Measurements from ENCODE around the gene C16orf95.

Gene C16orf95

DNA sequence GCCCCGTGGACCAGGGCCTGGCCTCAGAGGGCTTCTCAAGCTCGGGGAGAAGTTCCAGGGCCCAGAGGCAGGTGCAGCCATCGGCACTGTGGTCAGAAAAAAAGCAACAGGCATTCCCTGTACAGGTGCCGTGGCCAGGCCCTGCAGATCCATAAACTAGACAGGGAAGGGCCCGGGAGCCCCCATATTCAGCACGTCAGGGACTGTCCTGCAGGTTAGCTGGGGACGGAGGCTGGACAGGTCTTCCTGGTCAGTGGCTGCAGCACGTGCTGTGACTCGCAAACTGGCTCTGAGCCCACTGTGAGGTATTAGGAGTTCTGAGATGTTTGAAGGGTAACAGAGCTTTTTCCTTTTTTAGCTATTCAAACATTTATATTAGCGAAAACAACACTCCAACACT, 15.0 kb upstream of the C16orf95 start:
- no peak for DNase-seq (ENCODE audit: low spot score)

DNA sequence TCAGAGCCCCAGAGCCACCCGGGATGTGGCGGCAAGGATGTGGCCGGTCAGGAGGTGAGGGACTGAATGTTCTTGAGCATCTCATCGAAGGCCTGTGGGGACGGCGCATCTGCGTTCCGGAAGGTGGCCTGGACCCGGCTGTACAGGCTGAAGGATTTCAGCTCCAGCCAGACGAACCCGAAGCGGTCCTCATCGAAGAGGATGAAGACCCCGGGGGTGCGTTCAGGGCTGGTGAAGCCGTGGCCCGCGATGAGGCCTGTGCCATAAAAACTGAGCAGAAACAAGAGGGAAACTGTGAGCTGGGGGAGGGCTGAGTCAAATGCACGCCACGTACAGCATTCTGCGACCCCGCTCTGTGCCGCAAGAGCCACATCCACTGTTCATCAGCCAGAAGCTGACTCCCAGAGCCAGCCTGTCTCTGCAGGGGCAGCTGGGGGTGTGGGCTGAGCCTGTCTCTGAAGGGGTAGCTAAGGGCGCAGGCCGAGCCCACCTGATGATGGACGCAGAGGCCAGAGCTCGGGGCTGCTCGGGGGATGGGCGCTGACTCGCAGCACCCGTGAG, 14.1 kb upstream of the C16orf95 start:
- no peak for DNase-seq (ENCODE audit: low spot score)

GRCh38 chr16:87330646-87331045, 13.5 kb upstream of the C16orf95 start:
- no peak for DNase-seq (ENCODE audit: low spot score)

- DNase-seq (ENCODE audit: low spot score), result no peak
Measured at GRCh38 chr16:87330257-87330624, 13.0 kb upstream of the C16orf95 start.

GRCh38 chr16:87329436-87330256, 12.5 kb upstream of the C16orf95 start:
- DNase-seq (ENCODE audit: low spot score), result no peak

DNA sequence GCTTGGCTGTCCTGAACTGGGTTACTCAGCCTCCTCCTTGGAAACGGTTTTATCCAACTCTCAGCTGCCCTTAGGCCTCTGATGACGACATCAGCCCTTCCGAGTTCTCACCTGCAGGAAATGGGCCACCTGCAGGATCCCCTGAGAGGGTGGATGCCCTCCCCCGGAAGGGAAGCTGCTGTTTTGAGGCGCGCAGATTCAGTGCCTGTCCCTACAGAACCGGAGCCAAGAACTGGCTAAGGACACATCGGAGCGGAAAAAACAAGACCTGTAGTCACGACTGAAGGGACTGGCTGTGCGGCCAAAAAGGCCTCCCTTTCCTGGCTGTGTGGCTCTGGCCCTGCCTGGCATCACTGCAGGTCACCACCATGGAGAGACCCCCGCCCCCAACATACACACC, 11.7 kb upstream of the C16orf95 start:
- no peak for DNase-seq (ENCODE audit: low spot score)

- no peak for DNase-seq (ENCODE audit: low spot score)
Measured at GRCh38 chr16:87327798-87328495, 10.8 kb upstream of the C16orf95 start.

- no peak for DNase-seq (ENCODE audit: low spot score)
Measured at GRCh38 chr16:87326151-87326571, 9.0 kb upstream of the C16orf95 start.

DNA sequence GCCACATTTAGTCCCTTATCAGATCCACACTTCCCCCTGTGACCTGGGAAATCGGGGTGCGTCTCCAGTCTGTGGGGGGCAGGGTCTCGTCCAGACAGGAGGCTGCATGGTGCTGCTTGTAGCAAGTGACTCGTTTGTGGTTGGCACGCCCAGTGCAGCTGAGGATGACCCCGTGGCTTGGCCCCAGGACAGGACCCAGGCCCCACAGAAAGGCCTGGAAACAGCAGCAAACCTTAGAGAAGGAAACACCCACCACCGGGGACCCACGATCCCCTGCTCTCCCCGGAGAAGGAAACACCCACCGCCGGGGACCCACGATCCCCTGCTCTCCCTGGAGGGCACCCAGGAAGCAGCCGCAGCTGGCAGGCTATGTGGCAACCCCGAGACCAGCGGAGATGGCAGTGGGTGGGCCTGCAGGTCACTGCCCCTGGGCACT, 8.2 kb upstream of the C16orf95 start:
- no peak for DNase-seq (ENCODE audit: low spot score)

- DNase-seq (ENCODE audit: low spot score), result peak; percentile 36
Measured at GRCh38 chr16:87324411-87325275, 7.5 kb upstream of the C16orf95 start.

DNA sequence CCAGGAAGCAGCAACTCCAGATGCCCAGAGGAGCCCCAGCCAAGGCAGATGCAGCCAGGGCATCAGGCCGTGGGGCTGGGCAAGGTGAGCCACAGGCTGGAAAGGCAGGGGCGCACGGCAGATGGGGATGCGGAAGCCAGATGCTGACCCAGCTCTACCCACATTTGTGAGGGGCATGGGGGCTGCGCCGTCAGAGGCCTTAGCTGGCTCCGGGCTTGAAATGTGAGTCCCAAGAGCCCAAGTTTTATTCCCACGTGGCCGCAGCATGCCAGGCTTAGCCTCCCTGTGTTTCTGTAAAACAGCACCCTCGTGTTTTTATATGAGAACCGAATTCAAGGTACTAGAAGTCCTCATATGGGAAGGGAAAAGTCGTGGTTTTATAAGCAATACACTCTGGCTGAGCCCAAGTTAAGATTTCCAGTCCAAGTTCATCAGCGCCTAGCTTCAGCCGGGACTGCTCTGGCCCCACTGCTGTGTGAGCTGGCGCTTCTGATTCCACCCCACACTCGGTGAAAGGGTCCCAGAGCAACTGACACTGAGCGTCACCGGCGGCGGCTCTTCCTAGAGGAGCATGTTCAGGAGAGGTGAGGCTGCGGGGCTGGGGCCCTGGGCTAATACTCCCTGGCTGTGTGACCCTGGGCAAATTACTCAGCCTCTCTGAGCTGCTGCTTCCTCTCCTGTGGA, 6.7 kb upstream of the C16orf95 start:
- no peak for DNase-seq (ENCODE audit: low spot score)

DNA sequence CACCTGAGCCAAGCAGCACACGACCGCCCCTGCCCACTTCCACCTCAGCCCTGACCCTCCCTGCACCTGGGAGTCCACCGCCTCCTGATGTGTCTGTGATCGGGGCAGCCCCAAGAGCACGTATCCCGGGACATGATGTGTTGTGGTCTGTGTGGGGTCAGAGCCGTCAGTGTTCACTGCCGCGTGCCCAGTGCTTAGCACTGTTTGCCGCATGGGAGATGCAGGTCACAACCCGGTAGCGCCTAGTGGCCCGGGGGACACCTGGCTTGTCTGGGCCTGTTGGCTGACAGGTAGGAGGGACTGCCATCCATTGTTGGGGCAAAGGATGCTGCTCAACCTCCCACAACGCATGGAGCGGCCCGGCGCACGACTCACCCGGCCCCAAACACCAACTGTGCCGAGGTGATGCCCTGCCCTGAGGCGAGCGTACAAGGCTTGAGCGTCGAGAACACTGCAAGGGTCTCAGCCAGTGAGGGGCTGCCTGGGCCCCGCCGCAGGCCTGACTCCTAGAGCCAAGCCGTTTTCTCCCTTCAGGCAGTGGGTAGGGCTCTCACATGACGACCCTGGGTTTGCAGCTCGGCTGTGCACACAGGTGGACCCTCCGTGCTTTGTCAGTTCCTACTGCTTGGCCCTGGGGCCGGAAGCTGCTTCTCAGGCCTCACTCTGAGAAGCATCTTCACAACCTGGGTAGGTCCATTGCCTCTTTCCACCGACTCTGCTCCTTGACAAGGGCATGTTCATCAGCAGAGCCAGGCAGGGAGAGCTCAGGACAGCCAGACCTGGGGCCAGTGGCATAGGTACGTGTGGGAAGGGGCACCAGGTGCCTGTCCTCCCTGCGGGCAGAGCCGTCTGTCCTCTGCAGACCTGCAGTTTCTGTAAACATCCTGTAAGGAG, 5.9 kb upstream of the C16orf95 start:
- no peak for DNase-seq (ENCODE audit: low spot score)

DNA sequence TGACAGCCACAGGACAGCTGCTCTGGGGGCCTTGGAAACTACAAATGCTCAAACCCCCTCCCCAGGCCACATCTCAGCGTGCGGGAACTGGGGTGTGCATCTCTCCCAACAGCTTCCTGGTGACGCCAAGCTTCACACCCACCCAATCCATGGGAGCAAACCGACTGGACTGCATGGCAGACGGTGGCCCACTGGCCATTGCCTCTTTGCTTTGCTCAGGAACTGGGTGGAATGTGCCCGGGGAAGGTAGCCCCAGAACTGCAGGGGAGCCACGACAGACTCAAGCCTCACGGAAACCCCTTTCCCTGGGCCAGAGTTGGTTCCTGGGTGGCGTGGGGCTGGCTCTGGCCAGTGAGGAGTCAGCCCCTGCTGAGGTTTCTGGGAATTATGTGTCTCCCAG, 5.2 kb upstream of the C16orf95 start:
- no peak for DNase-seq (ENCODE audit: low spot score)

- DNase-seq (ENCODE audit: low spot score), result no peak
Measured at GRCh38 chr16:87321336-87322107, 4.3 kb upstream of the C16orf95 start.

- no peak for DNase-seq (ENCODE audit: low spot score)
Measured at GRCh38 chr16:87320510-87321227, 3.5 kb upstream of the C16orf95 start.

DNA sequence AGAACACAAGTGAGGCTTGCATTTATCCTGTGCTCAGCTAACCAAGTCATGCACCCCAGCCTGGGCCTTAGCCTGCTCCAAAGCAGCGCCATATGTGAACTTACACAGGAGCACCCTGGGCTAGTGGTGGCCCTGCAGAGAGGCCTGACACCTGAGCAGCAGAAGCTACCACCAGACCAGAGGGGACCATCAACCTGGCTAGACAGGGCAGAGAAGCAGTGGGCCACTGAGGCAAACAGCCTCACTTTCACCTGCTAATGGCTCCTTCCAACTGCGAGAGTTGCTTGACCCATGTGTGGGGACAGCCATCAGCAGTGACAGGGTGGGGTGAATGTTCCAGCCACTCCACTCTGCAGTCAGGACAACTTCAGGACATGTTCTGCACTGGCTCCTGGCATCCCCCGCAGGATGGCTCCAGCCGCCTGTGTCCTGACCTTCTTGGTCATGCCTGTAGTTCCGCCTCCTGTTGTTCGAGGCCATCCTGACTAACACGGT, 2.9 kb upstream of the C16orf95 start:
- DNase-seq (ENCODE audit: low spot score), result no peak

DNA sequence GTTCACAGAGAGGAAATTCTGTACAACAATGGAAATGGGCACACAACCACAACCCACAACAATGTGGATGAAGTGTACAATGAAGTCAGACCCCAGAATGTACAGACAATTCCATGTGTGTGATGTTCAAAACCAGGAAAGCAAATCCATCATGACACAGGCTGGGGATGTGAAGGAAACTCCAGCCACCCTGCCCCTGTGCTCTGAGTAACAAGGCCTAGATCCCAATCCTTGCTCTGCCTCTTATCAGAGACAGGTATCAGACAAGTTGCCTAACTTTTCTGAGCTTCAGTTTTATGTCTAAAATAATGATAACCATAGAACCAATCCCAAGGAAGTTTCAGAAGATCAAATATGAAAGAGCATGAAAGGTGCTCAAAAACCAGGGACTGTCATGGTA, 1.8 kb upstream of the C16orf95 start:
- no peak for DNase-seq (ENCODE audit: low spot score)

DNA sequence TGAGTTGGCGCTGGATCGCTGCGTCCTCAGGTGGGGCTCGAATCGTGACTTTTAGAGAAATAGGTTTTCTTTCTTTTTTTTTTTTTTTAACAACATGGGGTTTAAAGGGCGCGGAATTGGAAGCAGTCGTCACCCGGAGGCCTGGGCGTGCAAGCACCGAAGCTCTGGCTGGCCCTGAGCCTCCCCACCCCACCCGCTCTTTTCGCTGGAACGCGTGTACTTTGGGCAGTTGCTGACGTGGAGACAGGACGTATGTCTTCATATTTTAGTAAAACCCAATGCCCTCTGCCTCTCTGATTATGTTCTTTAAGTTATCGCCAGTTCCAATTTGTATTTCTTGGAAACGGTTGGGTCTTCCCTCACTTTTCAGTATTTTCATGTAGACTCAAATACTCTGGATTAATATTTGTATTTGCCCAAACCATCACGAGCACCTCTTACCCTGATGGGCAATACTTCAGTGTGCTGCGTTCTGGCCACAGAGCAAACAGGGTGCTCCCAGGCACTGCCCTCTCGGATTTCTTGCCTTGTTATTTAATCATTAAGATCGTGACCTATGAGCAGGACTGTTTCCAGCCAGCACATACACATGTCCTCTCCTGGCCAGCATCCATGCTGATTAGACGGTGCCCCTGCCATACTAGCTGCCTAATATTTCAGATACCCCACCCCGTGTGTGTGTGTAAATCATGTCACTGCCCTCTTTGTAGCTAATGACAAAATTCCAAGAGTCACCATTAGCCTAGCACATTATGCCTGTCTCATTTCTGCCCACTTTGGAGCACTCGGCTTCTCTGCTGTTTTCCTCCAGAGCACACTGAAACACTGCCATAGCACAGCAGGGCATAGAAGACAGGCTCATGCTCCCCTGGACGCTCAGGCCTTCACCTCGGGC, 805 bp upstream of the C16orf95 start:
- peak; percentile 31 for DNase-seq (ENCODE audit: low spot score)
